HUES48 (cell line): ENCODE measurements around the gene ADAMTS2.

Experiments
- H3K27ac ChIP-seq: one replicate; pipeline ENCODE4 v1.7.0; 2013; ENCODE audit warnings: low read depth, low read length, inconsistent platforms
- H3K27me3 ChIP-seq: 2 replicates; pipeline ENCODE4 v1.6.1; 2013; ENCODE audit warnings: mild to moderate bottlenecking, low read length; ENCODE audit not compliant: control insufficient read depth, insufficient read depth
- H3K36me3 ChIP-seq: 2 replicates; pipeline ENCODE4 v1.6.1; 2013; ENCODE audit warnings: low read length; ENCODE audit not compliant: control insufficient read depth, insufficient read depth
- H3K4me1 ChIP-seq: 2 replicates; pipeline ENCODE4 v1.6.1; 2013; ENCODE audit warnings: mild to moderate bottlenecking, low read length; ENCODE audit not compliant: control insufficient read depth, insufficient read depth
- H3K4me3 ChIP-seq: 2 replicates; pipeline ENCODE4 v1.5.1; 2013; ENCODE audit warnings: mild to moderate bottlenecking, low read depth, low read length
- H3K9ac ChIP-seq: 2 replicates; pipeline ENCODE4 v1.6.1; 2013; ENCODE audit warnings: mild to moderate bottlenecking, low read depth, low read length, moderate library complexity
- H3K9me3 ChIP-seq: 2 replicates; pipeline ENCODE4 v1.6.1; 2013; ENCODE audit warnings: low read length; ENCODE audit not compliant: control insufficient read depth, insufficient read depth

The ADAMTS2 gene

DNA sequence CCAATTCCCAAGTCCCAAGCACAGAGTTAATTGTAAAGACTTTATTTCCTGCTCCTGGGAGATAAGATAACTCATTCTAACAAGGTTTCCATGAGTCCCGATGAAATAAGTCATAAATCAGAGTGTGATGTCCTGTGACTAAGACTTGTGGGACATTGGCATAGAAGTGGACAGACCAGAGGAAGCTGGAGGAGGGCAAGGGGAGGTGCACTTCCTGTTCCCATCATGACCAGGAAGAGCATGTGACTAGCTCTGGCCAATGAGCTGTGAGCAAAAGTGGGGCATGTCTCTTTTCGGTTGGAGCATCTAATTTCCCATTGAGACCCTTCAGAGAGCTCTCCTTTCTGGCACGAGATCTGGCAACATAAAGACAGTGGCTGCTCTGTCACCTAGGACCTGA lies 184.7 kb downstream of the ADAMTS2 start:
- Histone ChIP-seq H3K27ac (no peak overlapping the region), H3K27me3 (no peaks in the 10 kb centered on the region), H3K9ac (no peak overlapping the region), H3K4me3 (no peak overlapping the region), H3K9me3 (no peaks in the 10 kb centered on the region), H3K36me3 (no peaks in the 10 kb centered on the region), H3K4me1 (no peaks in the 10 kb centered on the region)

DNA sequence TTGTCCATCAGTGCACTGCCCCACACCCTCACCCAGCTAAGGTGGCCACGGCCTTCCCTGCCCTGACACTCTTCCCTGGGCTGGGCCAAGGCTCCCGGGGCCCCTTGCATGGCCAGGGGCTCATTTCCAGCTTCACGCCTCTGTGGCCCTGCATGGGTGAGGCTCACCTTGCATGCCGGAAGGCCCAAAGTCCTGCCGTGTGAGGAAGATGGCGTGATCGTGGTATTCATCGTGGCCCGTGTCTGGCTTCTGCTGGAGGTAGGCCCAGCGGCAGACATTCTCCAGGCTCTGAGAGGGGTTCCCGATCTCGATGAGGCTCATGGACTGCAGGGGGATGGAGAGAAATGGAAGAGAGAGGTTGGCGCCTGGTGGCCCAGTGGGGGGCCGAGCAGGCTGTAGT lies 186.7 kb downstream of the ADAMTS2 start:
- no peak overlapping the region for H3K4me3 ChIP-seq
- no peak overlapping the region for H3K9ac ChIP-seq
- H3K4me1 ChIP-seq, result no peaks in the 10 kb centered on the region
- H3K27ac ChIP-seq, result no peak overlapping the region
- no peaks in the 10 kb centered on the region for H3K36me3 ChIP-seq
- H3K27me3 ChIP-seq, result no peaks in the 10 kb centered on the region
- H3K9me3 ChIP-seq, result no peaks in the 10 kb centered on the region

DNA sequence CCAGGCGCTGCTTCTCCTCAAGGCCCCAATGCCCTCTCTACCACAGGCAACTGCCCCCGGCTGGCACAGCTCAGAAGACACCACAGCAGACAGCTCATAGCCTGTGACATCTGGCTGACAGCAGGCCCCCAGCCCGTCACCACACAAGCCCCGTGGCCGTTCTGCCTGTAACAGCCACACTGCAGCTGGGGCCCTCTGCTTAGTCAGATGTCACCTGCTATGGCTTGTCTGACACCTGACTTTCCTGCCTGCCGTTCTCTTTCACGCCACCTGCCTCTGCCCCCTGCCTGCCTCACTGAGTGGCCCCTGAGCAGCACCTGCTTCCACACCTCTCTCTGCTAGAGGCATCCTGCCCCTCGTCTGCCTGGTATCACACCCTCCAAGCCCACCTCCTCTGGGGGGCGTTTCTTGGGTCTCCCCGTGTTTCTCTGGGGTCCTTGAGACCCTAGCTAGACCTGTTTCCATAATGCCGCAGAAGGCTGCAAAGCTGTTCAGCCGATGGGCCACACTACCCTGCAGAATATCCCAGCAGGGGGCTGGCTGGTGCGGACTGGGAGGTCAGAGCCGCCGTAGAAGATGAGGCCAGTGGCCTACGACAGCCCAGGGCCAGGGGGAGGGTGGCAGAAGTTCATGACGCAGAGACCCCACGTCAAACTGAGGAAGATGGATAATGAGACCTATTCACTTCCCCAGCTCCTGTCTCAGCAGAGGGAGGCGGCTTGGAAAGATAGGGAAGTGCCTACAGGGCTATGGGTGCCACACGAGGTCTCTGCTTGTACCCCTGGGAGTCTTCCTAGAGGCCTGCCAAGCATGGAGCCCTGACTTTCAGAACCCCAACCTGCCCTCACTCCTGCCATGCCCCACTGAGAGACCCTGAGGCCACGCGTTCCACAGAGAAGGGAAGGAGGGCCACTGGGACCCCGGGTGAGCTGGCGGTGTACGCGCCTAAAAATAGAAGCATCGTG lies 190.0 kb downstream of the ADAMTS2 start:
- Histone ChIP-seq H3K27me3 (no peaks in the 10 kb centered on the region), H3K4me1 (no peaks in the 10 kb centered on the region), H3K9me3 (no peaks in the 10 kb centered on the region), H3K9ac (no peak overlapping the region), H3K4me3 (no peak overlapping the region), H3K27ac (no peak overlapping the region), H3K36me3 (no peaks in the 10 kb centered on the region)

DNA sequence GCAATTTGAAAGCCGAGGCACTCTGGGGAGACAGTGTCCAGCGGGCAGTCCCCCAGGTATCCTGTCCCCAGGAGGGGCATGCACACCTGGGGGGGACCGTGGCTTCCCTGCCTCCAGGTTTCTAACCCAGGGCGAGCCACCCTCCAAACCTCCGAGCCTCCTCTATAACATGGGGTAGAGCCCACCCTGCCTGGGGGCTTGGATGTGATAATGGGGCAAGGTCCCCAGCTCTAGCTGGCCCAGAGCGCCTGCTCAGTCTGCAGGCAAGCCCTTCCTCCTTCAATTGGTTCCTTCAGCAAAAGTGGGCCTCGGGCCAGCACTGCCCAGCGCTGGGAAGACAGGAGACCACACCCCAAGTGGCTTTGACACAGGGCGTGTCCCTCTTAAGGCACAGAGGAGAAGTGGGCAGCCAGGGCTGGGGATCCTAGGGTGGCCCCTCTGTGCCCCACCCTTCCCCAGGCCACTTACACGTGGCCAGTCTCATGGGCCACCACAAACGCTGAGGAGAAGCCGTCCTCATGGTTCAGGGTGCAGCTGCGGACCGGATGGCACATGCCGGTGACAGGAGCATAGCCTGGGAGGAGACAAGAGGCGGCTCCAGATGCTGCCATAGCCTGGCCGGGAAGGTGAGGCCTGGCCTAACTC lies 190.8 kb downstream of the ADAMTS2 start:
- no peaks in the 10 kb centered on the region for H3K9me3 ChIP-seq
- H3K27ac ChIP-seq, result no peak overlapping the region
- H3K9ac ChIP-seq, result no peak overlapping the region
- H3K27me3 ChIP-seq, result no peaks in the 10 kb centered on the region
- no peaks in the 10 kb centered on the region for H3K36me3 ChIP-seq
- H3K4me1 ChIP-seq, result no peaks in the 10 kb centered on the region
- H3K4me3 ChIP-seq, result no peak overlapping the region

DNA sequence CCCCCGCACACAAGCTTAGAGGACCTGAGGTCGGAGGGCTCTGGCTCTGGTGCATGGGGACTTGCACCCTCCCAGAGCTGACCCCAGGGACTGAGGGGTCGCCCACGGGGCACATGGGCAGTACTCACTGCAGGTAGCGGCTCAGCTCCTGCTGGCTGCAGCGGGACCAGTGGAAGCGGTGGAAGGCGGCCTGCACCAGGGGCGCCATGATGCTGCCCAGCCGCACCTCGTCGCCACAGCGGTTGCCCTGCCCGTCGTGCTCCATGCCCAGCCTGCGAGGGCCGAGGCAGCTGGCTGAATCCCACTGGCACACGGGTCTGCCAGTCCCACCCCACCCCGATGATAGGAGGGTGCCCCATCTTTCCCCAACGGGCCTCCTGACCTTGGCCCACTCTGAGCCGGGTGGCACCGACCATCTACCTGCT lies 191.3 kb downstream of the ADAMTS2 start:
- no peak overlapping the region for H3K27ac ChIP-seq
- no peaks in the 10 kb centered on the region for H3K36me3 ChIP-seq

DNA sequence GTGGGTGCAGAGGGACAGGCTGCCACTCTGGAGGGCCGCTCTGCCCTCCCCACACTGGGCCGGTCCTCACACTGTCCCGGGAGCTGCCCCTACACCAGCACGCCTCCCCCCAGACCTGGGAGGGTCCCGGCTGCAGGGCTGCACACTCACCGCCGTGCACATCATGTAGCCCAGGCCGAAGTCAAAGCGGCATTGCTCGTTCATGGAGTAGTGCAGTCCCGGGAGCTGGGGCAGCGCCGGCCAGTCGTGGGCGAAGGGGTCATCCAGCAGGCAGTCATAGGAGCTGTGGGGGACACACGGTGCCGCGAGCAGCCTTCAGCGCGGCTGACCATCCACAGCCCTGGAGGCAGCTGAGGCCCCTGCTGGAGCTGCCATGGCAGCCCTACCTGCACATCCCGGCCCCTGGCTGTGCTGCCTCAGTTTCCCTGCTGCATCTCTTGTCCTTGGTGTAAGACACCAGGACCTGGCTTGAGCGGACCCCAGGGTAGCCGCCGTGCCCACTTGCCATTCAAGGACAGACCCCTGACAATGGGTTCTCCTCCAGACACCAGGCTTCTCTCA lies 191.8 kb downstream of the ADAMTS2 start:
- Histone ChIP-seq H3K4me1 (no peaks in the 10 kb centered on the region), H3K27me3 (no peaks in the 10 kb centered on the region), H3K9ac (no peak overlapping the region), H3K9me3 (no peaks in the 10 kb centered on the region), H3K36me3 (no peaks in the 10 kb centered on the region), H3K27ac (no peak overlapping the region), H3K4me3 (no peak overlapping the region)

More for the DNA sequence above, 191.3 kb downstream of the ADAMTS2 start:
- Histone ChIP-seq H3K9me3 (no peaks in the 10 kb centered on the region), H3K27me3 (no peaks in the 10 kb centered on the region), H3K4me1 (no peaks in the 10 kb centered on the region), H3K4me3 (no peak overlapping the region), H3K9ac (no peak overlapping the region)

DNA sequence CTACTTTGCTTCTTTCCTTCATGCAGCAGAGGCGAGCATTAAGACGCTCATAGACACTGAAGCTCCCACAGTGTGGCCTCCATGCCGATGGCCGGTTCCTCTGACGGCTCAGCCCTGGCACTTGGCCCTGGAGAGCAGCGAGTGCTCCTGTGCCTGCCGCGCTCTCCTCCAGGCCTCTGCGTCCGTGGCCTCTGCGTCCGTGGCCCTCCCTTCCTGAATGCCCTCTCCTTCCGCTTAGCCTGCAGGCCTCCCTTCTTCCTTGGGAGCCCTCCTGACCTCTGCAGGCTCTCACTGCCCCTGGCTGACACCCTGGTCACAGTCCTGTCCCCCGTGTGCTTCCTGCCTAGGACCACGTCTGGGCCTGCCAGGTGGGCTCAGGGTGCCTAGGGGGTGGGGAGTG lies 192.3 kb downstream of the ADAMTS2 start:
- Histone ChIP-seq H3K4me3 (no peak overlapping the region), H3K4me1 (no peaks in the 10 kb centered on the region), H3K9ac (no peak overlapping the region), H3K36me3 (no peaks in the 10 kb centered on the region), H3K27me3 (no peaks in the 10 kb centered on the region), H3K27ac (no peak overlapping the region), H3K9me3 (no peaks in the 10 kb centered on the region)

DNA sequence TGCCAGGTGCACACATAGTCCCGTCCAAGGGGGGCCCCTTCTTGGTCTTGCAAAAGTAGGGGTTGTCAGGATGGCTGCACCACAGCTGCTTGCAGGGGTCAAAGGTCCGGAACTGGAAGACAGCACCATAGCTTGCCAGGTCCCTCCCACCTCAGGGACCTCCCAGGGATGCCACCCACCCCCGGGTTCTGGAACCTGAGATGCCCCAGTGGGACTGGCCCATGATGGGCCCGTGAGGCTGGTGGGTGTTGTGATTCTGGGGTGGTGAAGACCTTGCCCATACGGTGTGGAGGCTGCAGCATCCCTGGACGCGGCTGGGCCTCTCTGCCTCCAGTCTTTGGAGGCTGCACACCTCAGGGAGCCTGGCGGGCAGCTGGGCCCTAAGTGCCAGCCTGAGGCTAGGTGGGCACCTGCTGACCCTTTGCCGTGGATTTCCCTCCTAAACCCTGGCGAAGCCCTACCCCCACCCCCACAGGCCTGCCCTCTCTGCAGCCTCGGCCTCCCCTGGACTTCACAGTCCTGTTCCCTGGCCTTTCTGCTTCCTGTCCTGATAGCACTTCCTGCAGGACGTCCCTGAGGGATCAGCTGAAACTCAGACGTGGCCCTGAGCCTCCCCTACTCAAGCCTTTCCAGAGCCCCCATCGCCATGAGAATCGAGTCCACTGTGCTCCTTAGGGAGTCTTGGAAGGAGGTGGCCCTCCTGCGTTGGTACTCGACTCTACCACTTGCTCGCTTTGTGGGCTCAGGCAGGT lies 192.9 kb downstream of the ADAMTS2 start:
- Histone ChIP-seq H3K36me3 (no peaks in the 10 kb centered on the region), H3K4me1 (no peaks in the 10 kb centered on the region), H3K27me3 (no peaks in the 10 kb centered on the region), H3K27ac (no peak overlapping the region), H3K9ac (no peak overlapping the region), H3K9me3 (no peaks in the 10 kb centered on the region), H3K4me3 (no peak overlapping the region)

DNA sequence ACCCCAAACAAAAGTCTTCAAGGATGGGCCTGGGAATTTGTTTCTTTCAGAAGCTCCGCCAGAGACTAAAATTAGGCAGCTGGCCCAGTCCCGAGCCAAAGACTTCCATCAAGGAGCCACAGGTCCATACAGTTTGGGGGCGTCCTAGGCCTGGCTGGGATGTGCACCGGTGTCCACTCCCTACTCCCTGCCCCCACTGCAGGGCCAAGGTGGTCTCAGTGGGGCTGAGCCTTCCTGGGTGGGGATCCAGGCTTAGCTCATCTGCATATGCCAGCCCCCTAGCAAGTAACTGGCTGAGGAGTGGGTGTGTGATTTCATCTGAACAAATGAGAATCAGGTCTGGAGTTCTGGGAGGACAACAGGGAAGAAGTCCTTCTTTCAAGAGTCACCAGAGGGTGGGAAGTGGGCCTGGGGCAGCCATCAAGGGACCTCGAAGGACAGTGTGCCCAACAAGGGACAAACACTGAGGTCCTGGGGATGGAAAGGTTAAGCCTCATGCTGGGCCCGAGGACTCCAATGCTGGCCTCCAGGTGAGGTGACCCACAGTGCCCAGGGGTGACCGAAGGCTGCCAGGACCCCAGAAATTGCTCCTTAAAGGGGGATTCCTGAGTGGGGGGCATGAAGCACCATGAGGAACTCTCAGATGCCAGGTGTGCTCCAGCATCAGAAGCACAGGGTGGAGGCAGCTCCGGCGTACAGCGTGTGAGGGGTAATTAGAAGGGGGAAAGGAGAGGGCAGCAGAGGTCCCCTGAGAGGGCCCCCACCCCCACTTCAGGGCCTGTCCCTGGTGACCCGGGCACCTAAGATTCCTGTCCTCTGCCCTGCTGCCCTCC lies 193.8 kb downstream of the ADAMTS2 start:
- Histone ChIP-seq H3K9ac (no peak overlapping the region), H3K4me1 (no peaks in the 10 kb centered on the region), H3K27ac (no peak overlapping the region), H3K36me3 (no peaks in the 10 kb centered on the region), H3K27me3 (no peaks in the 10 kb centered on the region), H3K9me3 (no peaks in the 10 kb centered on the region), H3K4me3 (no peak overlapping the region)

DNA sequence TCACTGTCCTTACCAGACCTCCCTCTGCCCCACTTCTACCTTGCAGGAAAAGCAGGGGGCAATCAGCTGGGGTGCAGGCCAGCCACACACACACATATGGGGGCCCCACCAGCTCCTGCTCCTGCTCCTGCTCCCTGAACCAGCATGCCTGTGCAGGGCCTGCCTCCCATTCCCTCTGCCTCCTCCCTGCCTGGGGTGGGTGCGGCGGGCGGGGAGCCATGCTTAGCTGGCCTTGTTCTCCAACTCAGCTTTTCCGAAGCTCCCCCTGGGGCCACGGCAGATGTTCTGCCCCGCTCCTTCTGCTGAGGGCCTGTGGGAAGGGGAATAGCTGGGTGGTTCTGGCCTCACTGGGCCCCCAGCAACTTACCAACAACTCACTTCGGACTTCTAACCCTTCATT lies 195.2 kb downstream of the ADAMTS2 start:
- H3K27ac ChIP-seq, result no peak overlapping the region
- H3K27me3 ChIP-seq, result no peaks in the 10 kb centered on the region
- H3K9me3 ChIP-seq, result no peaks in the 10 kb centered on the region

More for the DNA sequence above, 195.2 kb downstream of the ADAMTS2 start:
- H3K4me1 ChIP-seq, result no peaks in the 10 kb centered on the region
- H3K9ac ChIP-seq, result no peak overlapping the region
- no peak overlapping the region for H3K4me3 ChIP-seq
- H3K36me3 ChIP-seq, result no peaks in the 10 kb centered on the region
